Prostate gland (tissue), 2 donors: ENCODE measurements around the gene RELCH.

Experiments
- POLR2A ChIP-seq: fragments of 450-650 bp; IDR thresholded peaks from one replicate; pipeline ENCODE4 v1.6.1; 2016; ENCODE audit warnings: antibody characterized with exemption, mild to moderate bottlenecking
- TF ChIP-seq, protein P1 (sequence below), 4 experiments: fragments of 200-600 bp in 2 of 4; fragments of 450-650 bp in 2 of 4; sonication (generic) in 2 of 4; IDR thresholded peaks; 1 replicate in 3 of 4; 2 replicates in 1 of 4; pipeline ENCODE4 v1.5.1; 2016 to 2019; ENCODE audit warnings: antibody characterized with exemption in 4 of 4, mild to moderate bottlenecking in 2 of 4, moderate library complexity in 2 of 4

DNA sequence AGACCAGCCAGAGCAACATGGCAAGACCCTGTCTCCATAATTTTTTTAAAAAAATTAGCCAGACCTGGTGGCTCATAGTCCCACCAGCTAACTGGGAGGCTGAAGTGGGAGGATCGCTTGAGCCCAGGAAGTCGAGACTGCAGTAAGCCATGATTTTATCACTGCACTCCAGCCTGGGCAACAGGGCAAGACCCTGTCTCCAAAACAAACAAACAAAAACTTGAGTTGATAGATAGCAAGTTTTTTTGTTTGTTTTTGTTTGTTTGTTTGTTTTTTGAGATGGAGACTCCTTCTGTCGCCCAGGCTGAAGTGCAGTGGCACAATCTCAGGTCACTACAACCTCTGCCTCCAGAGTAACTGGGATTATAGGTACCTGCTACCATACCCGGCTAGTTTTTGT is 18.8 kb downstream of the RELCH start:
- TF ChIP-seq POLR2A, result no peak
- TF ChIP-seq, protein P1, sequence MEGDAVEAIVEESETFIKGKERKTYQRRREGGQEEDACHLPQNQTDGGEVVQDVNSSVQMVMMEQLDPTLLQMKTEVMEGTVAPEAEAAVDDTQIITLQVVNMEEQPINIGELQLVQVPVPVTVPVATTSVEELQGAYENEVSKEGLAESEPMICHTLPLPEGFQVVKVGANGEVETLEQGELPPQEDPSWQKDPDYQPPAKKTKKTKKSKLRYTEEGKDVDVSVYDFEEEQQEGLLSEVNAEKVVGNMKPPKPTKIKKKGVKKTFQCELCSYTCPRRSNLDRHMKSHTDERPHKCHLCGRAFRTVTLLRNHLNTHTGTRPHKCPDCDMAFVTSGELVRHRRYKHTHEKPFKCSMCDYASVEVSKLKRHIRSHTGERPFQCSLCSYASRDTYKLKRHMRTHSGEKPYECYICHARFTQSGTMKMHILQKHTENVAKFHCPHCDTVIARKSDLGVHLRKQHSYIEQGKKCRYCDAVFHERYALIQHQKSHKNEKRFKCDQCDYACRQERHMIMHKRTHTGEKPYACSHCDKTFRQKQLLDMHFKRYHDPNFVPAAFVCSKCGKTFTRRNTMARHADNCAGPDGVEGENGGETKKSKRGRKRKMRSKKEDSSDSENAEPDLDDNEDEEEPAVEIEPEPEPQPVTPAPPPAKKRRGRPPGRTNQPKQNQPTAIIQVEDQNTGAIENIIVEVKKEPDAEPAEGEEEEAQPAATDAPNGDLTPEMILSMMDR (IDR thresholded peaks at IDR 0.05), result no peak
